ENCODE measurements around the gene C1RL. TPM values are rescaled to one million over a fixed set of nuclear protein-coding genes. Genes with fewer than 3 reads are reported as not detected.

Gene C1RL
- total and polyA plus RNA-seq, 2 of the 4 experiments (the other 2 are of a cell fraction): 9.1 to 12.3 TPM

DNA sequence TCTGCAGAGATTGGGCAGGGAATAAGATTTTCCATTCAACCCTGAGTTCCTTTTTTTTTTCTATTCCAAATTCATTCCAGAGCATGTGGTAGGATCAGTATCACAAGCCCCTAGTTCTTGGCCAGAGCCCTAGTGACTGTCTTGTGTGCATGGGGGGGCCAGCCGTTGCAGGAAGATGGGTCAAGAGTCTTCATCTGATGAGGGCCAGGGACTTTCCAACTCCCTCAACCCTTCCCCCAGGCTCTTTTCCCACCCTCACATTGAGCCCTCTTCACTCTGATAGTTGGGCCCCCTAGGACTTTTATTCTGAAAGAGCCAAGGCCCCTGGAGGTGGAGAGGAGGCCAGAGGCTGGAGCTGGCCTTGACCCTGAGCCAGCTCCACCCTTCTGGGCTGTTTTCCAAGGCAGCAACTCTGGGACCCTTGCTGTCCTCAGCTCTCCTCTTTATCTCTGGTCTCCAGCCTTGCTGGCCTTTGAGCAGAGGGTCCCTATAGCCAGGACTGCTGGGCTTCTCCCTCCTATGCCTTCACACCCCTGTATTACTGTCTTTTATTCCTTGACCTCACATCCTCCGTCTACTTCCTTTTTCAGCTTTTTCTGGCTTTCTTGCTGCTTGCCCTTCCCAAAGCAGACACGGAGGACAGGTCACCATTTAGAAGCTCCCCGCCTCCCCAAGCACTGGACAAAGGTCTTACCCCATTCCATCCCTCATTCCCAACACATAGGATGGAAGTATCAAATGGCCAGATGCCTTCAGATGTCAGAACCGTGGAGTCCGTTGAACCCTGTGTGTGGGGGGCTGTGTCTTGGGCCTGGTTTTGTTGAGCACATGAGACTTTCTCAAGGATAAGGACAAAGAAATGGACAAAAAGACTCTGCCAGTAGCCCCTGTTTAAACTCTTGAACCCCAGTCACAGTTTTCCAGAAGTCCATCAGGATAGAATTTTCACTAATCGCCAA lies 14.1 kb upstream of the C1RL start (continued):
- TF ChIP-seq RFX5 (IDR thresholded peaks at IDR 0.05; ENCODE audit: low read depth, low read length) (no peak), MAFK (IDR thresholded peaks at IDR 0.05; ENCODE audit: low read depth, low read length) (no peak)

DNA sequence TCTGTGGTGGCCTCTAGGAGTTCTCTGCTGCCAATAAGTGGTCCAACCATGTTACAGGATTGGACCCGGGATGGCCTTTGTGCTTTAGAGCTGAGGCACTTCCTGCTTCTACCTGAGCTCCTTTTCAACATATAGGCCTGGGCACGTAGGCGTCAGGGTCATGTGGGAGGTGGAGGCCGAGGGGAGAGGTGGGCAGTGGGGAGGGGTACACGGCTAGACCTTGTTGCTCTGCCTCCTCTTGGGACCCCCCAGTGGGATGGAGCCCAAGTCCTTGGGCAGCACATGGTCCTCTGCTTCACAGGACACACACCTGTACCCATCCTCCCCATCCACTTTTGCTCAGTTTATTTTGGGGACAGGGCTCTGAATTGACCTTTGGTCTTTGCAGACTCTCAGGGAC lies 12.3 kb upstream of the C1RL start:
- no CpG with 5 or more reads among the region's 5 CpGs for WGBS, 2 experiments (ENCODE audit: extremely low coverage in 2 of 2, insufficient read length in 1 of 2)
- no TSS peak for BruUV-seq (replicated peaks)
- ATAC-seq (ENCODE audit: low read depth): no peak
- Histone ChIP-seq H4K20me1 (ENCODE audit: insufficient read depth, low read length) (no peaks in the 10 kb centered on the region), H2AK5ac (ENCODE audit: low read depth, low read length) (no peak overlapping the region), H2AK9ac (replicated peaks; ENCODE audit: low read depth, low read length, poor library complexity) (no peak overlapping the region), H2BK5ac (ENCODE audit: low read depth, low read length, poor library complexity, severe bottlenecking) (no peak overlapping the region), H2BK15ac (ENCODE audit: low read depth, low read length) (no peak overlapping the region), H3K36me3 (ENCODE audit: control insufficient read depth, insufficient read depth, low read length) (peaks cover 23% of the 10 kb centered on the region), H3K79me1 (ENCODE audit: low read depth in 1 of 2, low read length in 2 of 2) (no peaks in the 10 kb centered on the region), H3K14ac (replicated peaks; ENCODE audit: low read depth, low read length) (no peak overlapping the region), H4K91ac (ENCODE audit: insufficient read depth, low read depth, low read length) (no peak overlapping the region), H3K27me3 (ENCODE audit: control insufficient read depth, insufficient read depth, low read length) (no peaks in the 10 kb centered on the region), H3K27ac (ENCODE audit: insufficient read depth, low read length) (no peak overlapping the region), H4K5ac (ENCODE audit: low read depth, low read length) (no peak overlapping the region), H3K9me3 (ENCODE audit: control insufficient read depth, insufficient read depth, low read length) (no peaks in the 10 kb centered on the region), H3K4ac (ENCODE audit: low read depth, low read length) (no peak overlapping the region), H3K56ac (ENCODE audit: extremely low read depth, insufficient read depth, low read length) (no peak overlapping the region), H2BK20ac (ENCODE audit: low read depth, low read length) (no peak overlapping the region), H3K23ac (ENCODE audit: low read depth, low read length) (no peak overlapping the region), H2AFZ (replicated peaks; ENCODE audit: low read length, poor library complexity) (no peak overlapping the region), H3K4me1 (ENCODE audit: control insufficient read depth, insufficient read depth, low read length) (no peaks in the 10 kb centered on the region), H3K4me3 (ENCODE audit: insufficient read depth, low read depth, low read length) (no peak overlapping the region), H3K18ac (ENCODE audit: low read depth, low read length) (no peak overlapping the region), H4K8ac (ENCODE audit: low read depth in 2 of 2, low read length in 2 of 2) (no peak overlapping the region), H3K4me2 (ENCODE audit: low read depth, low read length) (no peak overlapping the region), H3K9ac (ENCODE audit: low read depth, low read length) (no peak overlapping the region), H3K9me1 (ENCODE audit: insufficient read depth, low read length) (no peaks in the 10 kb centered on the region), H2BK120ac (ENCODE audit: low read depth, low read length) (no peak overlapping the region)
- dilution Hi-C loops (cut with HindIII; ENCODE audit: low sequenced_read_pairs, unreplicated experiment): no loop called here
- no peak for TF ChIP-seq CEBPB (IDR thresholded peaks at IDR 0.05; ENCODE audit: low read depth, low read length)
- TF ChIP-seq MXI1 (IDR thresholded peaks at IDR 0.05; ENCODE audit: borderline replicate concordance, low read depth, low read length): no peak
- TF ChIP-seq, protein P1, sequence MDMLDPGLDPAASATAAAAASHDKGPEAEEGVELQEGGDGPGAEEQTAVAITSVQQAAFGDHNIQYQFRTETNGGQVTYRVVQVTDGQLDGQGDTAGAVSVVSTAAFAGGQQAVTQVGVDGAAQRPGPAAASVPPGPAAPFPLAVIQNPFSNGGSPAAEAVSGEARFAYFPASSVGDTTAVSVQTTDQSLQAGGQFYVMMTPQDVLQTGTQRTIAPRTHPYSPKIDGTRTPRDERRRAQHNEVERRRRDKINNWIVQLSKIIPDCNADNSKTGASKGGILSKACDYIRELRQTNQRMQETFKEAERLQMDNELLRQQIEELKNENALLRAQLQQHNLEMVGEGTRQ (IDR thresholded peaks at IDR 0.05; ENCODE audit: low read depth, low read length): no peak
- no peak for TF ChIP-seq POLR2A (IDR thresholded peaks at IDR 0.05; ENCODE audit: low read depth, low read length)
- TF ChIP-seq MAFK (IDR thresholded peaks at IDR 0.05; ENCODE audit: low read depth, low read length): no peak
- TF ChIP-seq BHLHE40 (IDR thresholded peaks at IDR 0.05; ENCODE audit: low read depth, low read length): no peak
- intact Hi-C loops (cut with micrococcal nuclease): no loop called here
- POLR2A ChIA-PET (ENCODE audit: unreplicated experiment): no interaction called here
- DNase-seq: no peak
- in situ Hi-C loops (cut with MboI; ENCODE audit: low sequenced_read_pairs): no loop called here
- CTCF ChIA-PET: no interaction called here

Measured in IMR-90 (cell line).